ENCODE results near the gene ALK.

GRCh38 chr2:29612568-29612967, 308.8 kb downstream of the ALK start:
- TF ChIP-seq CTCF (IDR thresholded peaks at IDR 0.05) (no peak), POLR2A (IDR thresholded peaks at IDR 0.05) (no peak)
